ENCODE measurements around the gene MTMR12.

GRCh38 chr5:32355686-32356085 lies 42.9 kb upstream of the MTMR12 start:
- TF ChIP-seq POLR2AphosphoS5 (IDR thresholded peaks at IDR 0.05; ENCODE audit: borderline replicate concordance, low read depth, low read length) (no peak), FOXP2 (optimal IDR thresholded peaks at IDR 0.05; ENCODE audit: control extremely low read depth, extremely low read length, insufficient read depth) (no peak), EZH2 (IDR thresholded peaks at IDR 0.05) (no peak)

Data from SK-N-MC (cell line).